IMR-90 (cell line): Measurements from ENCODE around the gene PHF21B. TPM values are rescaled to one million over a fixed set of nuclear protein-coding genes. Genes with fewer than 3 reads are reported as not detected.

Experiments used
- ATAC-seq: fragments of 200-7000 bp; cut with Tn5 transposase; 2 replicates; pipeline ENCODE4 v1.9.1; 2020; ENCODE audit warnings: low read depth, mild to moderate bottlenecking, moderate library complexity
- BruUV-seq: library from RNA; stranded (reverse); fragments of 400-500 nt; replicated peaks from 2 replicates; lab custom pipeline; 2021; lab: Mats Ljungman, UMichigan
- CTCF ChIA-PET: fragments of 300-600 bp; formaldehyde crosslinking; extraction: SDS; loops from one replicate; lab custom pipeline; 2021; ENCODE audit warnings: antibody characterized with exemption; lab: Yijun Ruan, JAX
- POLR2A ChIA-PET: fragments of 300-600 bp; sonication (Branson Sonifier 250); formaldehyde crosslinking; loops from one replicate; lab custom pipeline; 2022; ENCODE audit warnings: antibody characterized with exemption; ENCODE audit not compliant: unreplicated experiment; lab: Charles Lee
- DNase-seq: peaks from one replicate; pipeline ENCODE4 v3.0.0; 2013
- H2AFZ ChIP-seq: replicated peaks from 2 replicates; pipeline ENCODE3; 2013; ENCODE audit warnings: low read length, mild to moderate bottlenecking; ENCODE audit not compliant: poor library complexity
- H2AK5ac ChIP-seq: 2 replicates; pipeline ENCODE4 v1.6.1; 2013; ENCODE audit warnings: low read depth, low read length, inconsistent platforms
- H2AK9ac ChIP-seq: replicated peaks from 2 replicates; pipeline ENCODE3; 2013; ENCODE audit warnings: mild to moderate bottlenecking, low read depth, low read length, moderate library complexity; ENCODE audit not compliant: poor library complexity
- H2BK120ac ChIP-seq: 2 replicates; pipeline ENCODE4 v1.6.1; 2013; ENCODE audit warnings: low read depth, low read length, inconsistent platforms
- H2BK15ac ChIP-seq: 3 replicates; pipeline ENCODE4 v1.6.1; 2013; ENCODE audit warnings: low read depth, low read length, inconsistent platforms
- H2BK20ac ChIP-seq: 2 replicates; pipeline ENCODE4 v1.6.1; 2013; ENCODE audit warnings: low read depth, mild to moderate bottlenecking, inconsistent platforms, low read length, moderate library complexity
- H2BK5ac ChIP-seq: 2 replicates; pipeline ENCODE4 v1.6.1; 2013; ENCODE audit warnings: mild to moderate bottlenecking, low read depth, low read length, inconsistent platforms; ENCODE audit not compliant: poor library complexity, severe bottlenecking
- H3K14ac ChIP-seq: replicated peaks from 2 replicates; pipeline ENCODE4 v1.6.1; 2013; ENCODE audit warnings: low read depth, low read length, inconsistent platforms
- H3K18ac ChIP-seq: 2 replicates; pipeline ENCODE4 v1.6.1; 2013; ENCODE audit warnings: low read depth, low read length, control low read depth
- H3K23ac ChIP-seq: 2 replicates; pipeline ENCODE4 v1.6.1; 2013; ENCODE audit warnings: low read depth, low read length, inconsistent platforms
- H3K27ac ChIP-seq: 2 replicates; pipeline ENCODE4 v1.5.1; 2013; ENCODE audit warnings: mild to moderate bottlenecking, control low read depth, low read length; ENCODE audit not compliant: insufficient read depth
- H3K27me3 ChIP-seq: 2 replicates; pipeline ENCODE4 v1.6.1; 2013; ENCODE audit warnings: low read length; ENCODE audit not compliant: control insufficient read depth, insufficient read depth
- H3K36me3 ChIP-seq: 2 replicates; pipeline ENCODE4 v1.6.1; 2013; ENCODE audit warnings: low read length, mixed read lengths; ENCODE audit not compliant: control insufficient read depth, insufficient read depth
- H3K4ac ChIP-seq: 2 replicates; pipeline ENCODE4 v1.6.1; 2013; ENCODE audit warnings: low read depth, low read length, inconsistent platforms
- H3K4me1 ChIP-seq: 2 replicates; pipeline ENCODE4 v1.6.1; 2013; ENCODE audit warnings: low read length, mixed read lengths; ENCODE audit not compliant: control insufficient read depth, insufficient read depth
- H3K4me2 ChIP-seq: 2 replicates; pipeline ENCODE4 v1.6.1; 2013; ENCODE audit warnings: low read depth, mild to moderate bottlenecking, control low read depth, low read length, moderate library complexity
- H3K4me3 ChIP-seq: 2 replicates; pipeline ENCODE4 v1.5.1; 2013; ENCODE audit warnings: low read depth, mild to moderate bottlenecking, control low read depth, low read length, moderate library complexity; ENCODE audit not compliant: insufficient read depth
- H3K56ac ChIP-seq: 2 replicates; pipeline ENCODE4 v1.6.1; 2013; ENCODE audit warnings: low read length, inconsistent platforms; ENCODE audit not compliant: insufficient read depth; ENCODE audit errors: extremely low read depth
- H3K79me1 ChIP-seq, 2 experiments: 2 replicates each; pipeline ENCODE4 v1.6.1; 2013; ENCODE audit warnings: low read length in 2 of 2, inconsistent platforms in 1 of 2, low read depth in 1 of 2
- H3K9ac ChIP-seq: 2 replicates; pipeline ENCODE4 v1.6.1; 2013; ENCODE audit warnings: low read depth, low read length, control low read depth
- H3K9me1 ChIP-seq: 2 replicates; pipeline ENCODE4 v1.6.1; 2013; ENCODE audit warnings: low read length, inconsistent platforms; ENCODE audit not compliant: insufficient read depth
- H3K9me3 ChIP-seq: 2 replicates; pipeline ENCODE4 v1.6.1; 2013; ENCODE audit warnings: low read length; ENCODE audit not compliant: control insufficient read depth, insufficient read depth
- H4K20me1 ChIP-seq: 2 replicates; pipeline ENCODE4 v1.6.1; 2013; ENCODE audit warnings: low read length, inconsistent platforms; ENCODE audit not compliant: insufficient read depth
- H4K5ac ChIP-seq: 2 replicates; pipeline ENCODE4 v1.6.1; 2013; ENCODE audit warnings: mild to moderate bottlenecking, low read depth, low read length, control low read depth
- H4K8ac ChIP-seq, 2 experiments: 2 replicates each; pipeline ENCODE4 v1.6.1; 2013; ENCODE audit warnings: low read depth in 2 of 2, low read length in 2 of 2, control low read depth in 1 of 2, inconsistent platforms in 1 of 2
- H4K91ac ChIP-seq: 2 replicates; pipeline ENCODE4 v1.6.1; 2013; ENCODE audit warnings: low read depth, low read length, inconsistent platforms; ENCODE audit not compliant: insufficient read depth
- CTCF ChIP-seq: conservative IDR thresholded peaks from 2 replicates; pipeline ENCODE4 v1.5.1; 2012; ENCODE audit warnings: mild to moderate bottlenecking, low read depth, low read length, improper control_type of control experiment
- ELK1 ChIP-seq: fragments of 150-350 bp; IDR thresholded peaks from 2 replicates; pipeline ENCODE4 v1.6.1; 2016; ENCODE audit warnings: low read depth, mild to moderate bottlenecking, low read length, moderate library complexity, borderline replicate concordance
- FOS ChIP-seq: fragments of 150-350 bp; IDR thresholded peaks from 2 replicates; pipeline ENCODE4 v1.6.1; 2016; ENCODE audit warnings: low read depth, low read length
- MAFK ChIP-seq: IDR thresholded peaks from 2 replicates; pipeline ENCODE4 v1.6.1; 2012; ENCODE audit warnings: low read depth, low read length, improper control_type of control experiment
- MAZ ChIP-seq: IDR thresholded peaks from 2 replicates; pipeline ENCODE4 v1.6.1; 2012; ENCODE audit warnings: low read depth, mild to moderate bottlenecking, low read length, improper control_type of control experiment, moderate library complexity, borderline replicate concordance
- POLR2A ChIP-seq: IDR thresholded peaks from 2 replicates; pipeline ENCODE4 v1.6.1; 2012; ENCODE audit warnings: mild to moderate bottlenecking, low read depth, low read length
- RAD21 ChIP-seq: IDR thresholded peaks from 2 replicates; pipeline ENCODE4 v1.6.1; 2012; ENCODE audit warnings: low read length, improper control_type of control experiment
- RCOR1 ChIP-seq: IDR thresholded peaks from 2 replicates; pipeline ENCODE4 v1.6.1; 2012; ENCODE audit warnings: mild to moderate bottlenecking, low read length, improper control_type of control experiment; ENCODE audit not compliant: insufficient replicate concordance
- WGBS, 2 experiments: methylation state at CpG; one replicate each; pipeline versions ENCODE4 v1.1.5 to v1.1.7; 2013; ENCODE audit warnings: missing lambda C conversion rate in 2 of 2; ENCODE audit not compliant: insufficient read length in 1 of 2; ENCODE audit errors: extremely low coverage in 2 of 2; 5-methylcytosine and 5-hydroxymethylcytosine counted together
- dilution Hi-C: fragments of 300-500 bp; cut with HindIII; formaldehyde crosslinking; loops from one replicate; pipeline ENCODE4 v1.14.3; 2018; ENCODE audit warnings: low sequenced_read_pairs; ENCODE audit not compliant: unreplicated experiment
- in situ Hi-C: fragments of 300-500 bp; cut with MboI; formaldehyde crosslinking; loops from 3 replicates; pipeline ENCODE4 v1.14.3; 2019; ENCODE audit warnings: low sequenced_read_pairs, inconsistent platforms, mixed read lengths
- intact Hi-C: fragments of 100-400 bp; cut with micrococcal nuclease; formaldehyde crosslinking; loops from 2 replicates; pipeline ENCODE4 v1.10.0; 2022
- polyA plus RNA-seq, 3 experiments: library from polyadenylated mRNA; depleted of rRNA; stranded (reverse); fragments of >200 nt; gene quantifications; 2 replicates each; pipeline ENCODE4 v1.2.3, GENCODE V29; 2012; ENCODE audit warnings: low replicate concordance in 1 of 3
- total RNA-seq: library from RNA; depleted of rRNA; stranded (reverse); fragments of >200 nt; gene quantifications from 2 replicates; pipeline ENCODE4 v1.2.3, GENCODE V29; 2012

PHF21B gene
- total and polyA plus RNA-seq, 2 of the 4 experiments (the other 2 are of a cell fraction): 0.02 TPM; not detected in 1

- H3K79me1 ChIP-seq: no peaks in the 10 kb centered on the region
- no peak overlapping the region for H3K27ac ChIP-seq
- ChIA-PET POLR2A (no interaction called here), CTCF (no interaction called here)
- H2BK20ac ChIP-seq: no peak overlapping the region
- no peak overlapping the region for H4K8ac ChIP-seq
- H2BK5ac ChIP-seq: no peak overlapping the region
- no peak overlapping the region for H2AK5ac ChIP-seq
- H4K5ac ChIP-seq: no peak overlapping the region
- H3K4me2 ChIP-seq: no peak overlapping the region
- no peak overlapping the region for H3K4ac ChIP-seq
- H3K9me3 ChIP-seq: peaks cover 3% of the 10 kb centered on the region; the same call in 1 of the 2 replicates
- no peak overlapping the region for H3K14ac ChIP-seq
- in situ Hi-C loops: no loop called here
- H3K18ac ChIP-seq: no peak overlapping the region
- H3K56ac ChIP-seq: no peak overlapping the region
- H2BK15ac ChIP-seq: no peak overlapping the region
- 30% methylated on average over 2 of the region's 8 CpGs; no CpG with 5 or more reads in 1 of the 2 experiments for WGBS, 2 experiments
- H2AFZ ChIP-seq: no peak overlapping the region
- H3K23ac ChIP-seq: no peak overlapping the region
- ATAC-seq (no peak), DNase-seq (no peak)
- dilution Hi-C loops: no loop called here
- no peaks in the 10 kb centered on the region for H3K4me1 ChIP-seq
- intact Hi-C loops: no loop called here
- peaks cover 22% of the 10 kb centered on the region for H3K27me3 ChIP-seq
- no peaks in the 10 kb centered on the region for H3K9me1 ChIP-seq
- TF ChIP-seq CTCF: no peak
- TF ChIP-seq FOS: no peak
- no peak for TF ChIP-seq MAZ
- no peak for TF ChIP-seq RAD21
- TF ChIP-seq MAFK: no peak
- TF ChIP-seq ELK1: no peak
- no peak for TF ChIP-seq RCOR1
- no peak for TF ChIP-seq POLR2A
- H3K9ac ChIP-seq: no peak overlapping the region
- H4K91ac ChIP-seq: no peak overlapping the region
- H4K20me1 ChIP-seq: no peaks in the 10 kb centered on the region
- H2BK120ac ChIP-seq: no peak overlapping the region
- H2AK9ac ChIP-seq: no peak overlapping the region
- no TSS peak for BruUV-seq
- no peak overlapping the region for H3K4me3 ChIP-seq
- H3K36me3 ChIP-seq: no peaks in the 10 kb centered on the region
Measured at GRCh38 chr22:45042263-45042662, 32.5 kb upstream of the PHF21B start.
